ENCODE results near the gene VAV1. TPM values are rescaled to one million over a fixed set of nuclear protein-coding genes. Genes with fewer than 3 reads are reported as not detected.
"Not testable (repeated sequence)": the region's sequence is repeated elsewhere in the genome, so short reads cannot be mapped to it uniquely, and the experiment has no call there.

VAV1 gene
- total and polyA plus RNA-seq, 9 of the 15 experiments (the other 6 are each of a cell fraction or from before 2014, with no cell fraction given): 0.46 to 20.1 (median 11.1) TPM

DNA sequence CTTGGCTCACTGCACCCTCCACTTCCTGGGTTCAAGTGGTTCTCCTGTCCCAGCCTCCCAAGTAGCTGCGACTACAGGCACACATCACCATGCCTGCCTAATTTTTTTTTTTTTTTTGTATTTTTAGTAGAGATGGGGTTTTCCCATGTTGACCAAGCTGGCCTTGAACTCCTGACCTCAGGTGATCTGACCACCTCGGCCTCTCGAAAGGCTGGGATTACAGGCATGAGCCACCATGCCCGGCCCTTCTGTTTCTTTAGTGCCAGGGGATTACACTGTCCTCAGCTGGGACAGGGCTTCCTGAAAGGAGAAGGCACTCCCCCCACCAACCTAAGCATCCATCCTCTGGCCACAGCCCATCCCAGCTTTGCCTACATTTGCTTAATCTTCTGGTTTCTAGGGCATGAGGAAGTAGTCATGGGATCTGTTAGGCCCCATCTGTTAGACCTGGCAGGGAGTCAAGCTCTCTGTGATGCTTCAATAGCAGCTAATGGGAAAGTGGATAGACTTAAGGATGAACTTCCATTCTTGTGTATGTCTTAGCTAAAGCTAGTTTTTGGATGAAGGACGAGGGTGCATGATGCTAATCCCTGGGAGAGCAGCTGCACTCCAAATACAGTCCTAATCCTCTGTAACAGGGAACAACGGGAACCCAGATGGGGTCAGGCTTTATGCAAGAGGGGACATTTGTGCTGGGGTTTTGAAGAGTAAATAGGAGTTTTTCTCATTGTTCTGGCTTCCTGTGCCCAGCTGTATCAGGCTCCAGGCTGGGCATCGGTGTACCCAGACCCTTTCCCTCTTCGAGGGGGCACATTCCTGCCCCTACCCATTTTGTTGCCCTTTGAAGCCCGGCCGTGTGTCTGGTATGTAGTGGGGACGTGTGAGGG is 2.6 kb downstream of the VAV1 start:
- no peak overlapping the region for H3K27ac ChIP-seq (ENCODE audit: extremely low read depth, low read depth, low read length)
- H3K9me3 ChIP-seq (replicated peaks; ENCODE audit: control insufficient read depth, insufficient read depth, low read depth, low read length): no peaks in the 10 kb centered on the region
- H3K9ac ChIP-seq (ENCODE audit: insufficient read depth in 1 of 2, low read depth in 2 of 2, low read length in 2 of 2): no peak overlapping the region
- H3K9me1 ChIP-seq (ENCODE audit: control insufficient read depth, insufficient read depth, low read length): no peaks in the 10 kb centered on the region
- CTCF ChIA-PET (ENCODE audit: low intra/inter-chr PET ratio): interaction anchor here (0.6 kb wide), 1 partner anchor 27 kb away, joined by 3 read pairs; no protein-coding TSS in a partner anchor
- peaks cover 14% of the 10 kb centered on the region; the same call in 2 of the 3 replicates for H3K79me2 ChIP-seq (ENCODE audit: control insufficient read depth, insufficient read depth, low read length)
- no peak overlapping the region for H3K4me2 ChIP-seq (ENCODE audit: insufficient read depth, low read length)
- WGBS (ENCODE audit: insufficient coverage, low coverage, missing lambda C conversion rate): 20% methylated on average over 10 of the region's 11 CpGs
- FAIRE-seq: no peak
- DNase-seq (ENCODE audit: extremely low read depth in 1 of 4, low spot score in 3 of 4): no peak
- H4K20me1 ChIP-seq (replicated peaks; ENCODE audit: control insufficient read depth, insufficient read depth, low read length): 0 out of 2 replicates have a peak, but pooled peaks cover 3% of the 10 kb centered on the region
- no peak for ATAC-seq
- peaks cover 6 to 31% of the 10 kb centered on the region in 2 experiments; a peak in 4 of 5 replicates for H3K4me1 ChIP-seq (replicated peaks in 1 of 2; ENCODE audit: control insufficient read depth in 2 of 2, insufficient read depth in 2 of 2, low read length in 2 of 2)
- H3K4me3 ChIP-seq: no peak overlapping the region
- no peaks in the 10 kb centered on the region for H3K27me3 ChIP-seq (ENCODE audit: control insufficient read depth in 2 of 2, insufficient read depth in 2 of 2, low read length in 2 of 2)
- TF ChIP-seq U2AF1 (optimal IDR thresholded peaks at IDR 0.05; ENCODE audit: low read depth, low read length) (no peak), FOXP4 (CRISPR knock-in tag; IDR thresholded peaks at IDR 0.05; ENCODE audit: borderline replicate concordance) (no peak), NFIC (IDR thresholded peaks at IDR 0.05) (peak; percentile 14; the same call in 1 of the 2 replicates), KDM5B (IDR thresholded peaks at IDR 0.05; ENCODE audit: insufficient replicate concordance, low read depth, low read length) (no peak), ZNF280B (CRISPR knock-in tag; IDR thresholded peaks at IDR 0.05) (no peak), GTF2F1 (IDR thresholded peaks at IDR 0.05; ENCODE audit: low read depth, low read length) (no peak), ZNF354B (CRISPR knock-in tag; IDR thresholded peaks at IDR 0.05) (no peak), BCOR (IDR thresholded peaks at IDR 0.05) (0 out of 2 replicates have a peak, but pooled peaks have one; percentile 24), ZBTB17 (CRISPR knock-in tag; IDR thresholded peaks at IDR 0.05) (no peak), NFE2L1 (tag; IDR thresholded peaks at IDR 0.05; ENCODE audit: borderline replicate concordance, low read depth) (no peak), CTBP1 (IDR thresholded peaks at IDR 0.05; ENCODE audit: borderline replicate concordance) (peak; percentile 18; the same call in 1 of the 2 replicates), NCOA6 (IDR thresholded peaks at IDR 0.05) (no peak)
- H2AFZ ChIP-seq (ENCODE audit: low read depth, low read length): no peak overlapping the region
- no peaks in the 10 kb centered on the region for H3K36me3 ChIP-seq (ENCODE audit: control insufficient read depth, insufficient read depth, low read length)
- BruUV-seq (replicated peaks): no TSS peak
- POLR2A ChIA-PET: interaction anchor here (0.5 to 1.7 kb wide), 3 partner anchors 11 to 1168 kb away, joined by 3 to 8 read pairs (median 3); partner anchors contain the start of gene TIMM44
- in situ Hi-C loops (cut with MboI): no loop called here
- intact Hi-C loops (cut with micrococcal nuclease): no loop called here

- peaks cover 14% of the 10 kb centered on the region; the same call in 2 of the 3 replicates for H3K79me2 ChIP-seq (ENCODE audit: control insufficient read depth, insufficient read depth, low read length)
- BruUV-seq (replicated peaks): not testable (repeated sequence)
Observed at GRCh38 chr19:6776045-6776444, 3.5 kb downstream of the VAV1 start.

More at GRCh38 chr19:6776045-6776444, 3.5 kb downstream of the VAV1 start:
- peaks cover 6 to 31% of the 10 kb centered on the region in 2 experiments; a peak in 4 of 5 replicates for H3K4me1 ChIP-seq (replicated peaks in 1 of 2; ENCODE audit: control insufficient read depth in 2 of 2, insufficient read depth in 2 of 2, low read length in 2 of 2)
- ATAC-seq; FAIRE-seq; H3K4me2 ChIP-seq (ENCODE audit: insufficient read depth, low read length); H3K27me3 ChIP-seq (ENCODE audit: control insufficient read depth in 2 of 2, insufficient read depth in 2 of 2, low read length in 2 of 2); intact Hi-C loops (cut with micrococcal nuclease); H3K9ac ChIP-seq (ENCODE audit: insufficient read depth in 1 of 2, low read depth in 2 of 2, low read length in 2 of 2); H3K27ac ChIP-seq (ENCODE audit: extremely low read depth, low read depth, low read length); H4K20me1 ChIP-seq (replicated peaks; ENCODE audit: control insufficient read depth, insufficient read depth, low read length); H3K9me3 ChIP-seq (replicated peaks; ENCODE audit: control insufficient read depth, insufficient read depth, low read depth, low read length); CTCF ChIA-PET (ENCODE audit: low intra/inter-chr PET ratio); in situ Hi-C loops (cut with MboI); H3K9me1 ChIP-seq (ENCODE audit: control insufficient read depth, insufficient read depth, low read length); H3K4me3 ChIP-seq; POLR2A ChIA-PET; H3K36me3 ChIP-seq (ENCODE audit: control insufficient read depth, insufficient read depth, low read length); H2AFZ ChIP-seq (ENCODE audit: low read depth, low read length); DNase-seq (ENCODE audit: extremely low read depth in 1 of 4, low spot score in 3 of 4): not testable (repeated sequence)

Data from K562 (cell line).